AG04449 (cell line): ENCODE results near the gene SEMA5A.
A peak's percentile ranks its signal among the peaks of the same experiment; 100 is the strongest.

ENCODE experiments used
- CTCF ChIA-PET: fragments of 350-600 bp; formaldehyde crosslinking; extraction: SDS; loops from one replicate; lab custom pipeline; 2021; ENCODE audit warnings: antibody characterized with exemption; lab: Yijun Ruan, JAX
- POLR2A ChIA-PET: fragments of 400-600, 350-600 bp; formaldehyde crosslinking; extraction: SDS; loops from one replicate; lab custom pipeline; 2020; ENCODE audit warnings: antibody characterized with exemption, inconsistent platforms; lab: Yijun Ruan, JAX
- DNase-seq: peaks from one replicate; pipeline ENCODE4 v3.0.0-alpha.2; 2010; ENCODE audit warnings: low read depth, low spot score
- H3K4me3 ChIP-seq: 2 replicates; pipeline ENCODE4 v1.5.1; 2011; ENCODE audit warnings: low read depth, mild to moderate bottlenecking, control low read depth, low read length
- CTCF ChIP-seq: IDR thresholded peaks from one replicate; pipeline ENCODE4 v1.5.1; 2011; ENCODE audit warnings: mild to moderate bottlenecking, moderate library complexity, low read length, control low read depth, inconsistent platforms; ENCODE audit not compliant: insufficient read depth; ENCODE audit errors: missing control alignments

Gene SEMA5A

GRCh38 chr5:9047932-9048331 lies 497.9 kb downstream of the SEMA5A start:
- H3K4me3 ChIP-seq: no peak overlapping the region
- ChIA-PET CTCF (interaction anchor here (1.2 kb wide), 1 partner anchor 11 kb away, joined by 3 read pairs; no protein-coding TSS in a partner anchor), POLR2A (no interaction called here)
- TF ChIP-seq CTCF: no peak
- no peak for DNase-seq

- DNase-seq: peak; percentile 85
- POLR2A ChIA-PET: interaction anchor here (0.7 to 1.4 kb wide), 5 partner anchors 8 to 140 kb away, joined by 3 to 7 read pairs (median 4); no protein-coding TSS in a partner anchor
- CTCF ChIA-PET: interaction anchor here (1.1 to 1.2 kb wide), 2 partner anchors 12 to 13 kb away, joined by 3 read pairs; no protein-coding TSS in a partner anchor
- H3K4me3 ChIP-seq: no peak overlapping the region
- TF ChIP-seq CTCF: no peak
Observed at GRCh38 chr5:9046756-9047481, 499.0 kb downstream of the SEMA5A start.

DNA sequence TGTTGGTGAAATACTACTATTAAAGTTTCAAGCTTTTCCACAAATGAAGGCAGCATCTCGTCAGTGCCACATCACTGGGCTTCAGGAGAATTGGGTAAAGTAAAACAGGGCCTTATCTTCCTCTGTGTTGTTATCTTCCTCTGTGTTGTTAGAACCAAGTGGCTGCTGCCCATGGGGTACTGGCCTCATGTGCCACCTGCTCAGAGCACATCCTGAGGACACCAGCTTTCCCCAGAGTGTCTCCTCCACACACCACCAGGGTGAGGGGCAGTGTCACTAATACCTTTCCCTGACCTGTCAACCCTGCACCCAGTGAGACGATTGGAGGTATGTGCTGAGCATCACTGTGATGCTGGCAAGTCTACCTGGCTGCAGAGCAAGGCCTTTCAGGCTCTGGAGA lies 499.9 kb downstream of the SEMA5A start:
- no peak overlapping the region for H3K4me3 ChIP-seq
- CTCF ChIA-PET: interaction anchor here (1.1 kb wide), 1 partner anchor 12 kb away, joined by 3 read pairs; no protein-coding TSS in a partner anchor
- POLR2A ChIA-PET: interaction anchor here (1.0 to 1.4 kb wide), 2 partner anchors 9 to 139 kb away, joined by 4 to 5 read pairs; no protein-coding TSS in a partner anchor
- no peak for DNase-seq
- TF ChIP-seq CTCF: no peak

DNA sequence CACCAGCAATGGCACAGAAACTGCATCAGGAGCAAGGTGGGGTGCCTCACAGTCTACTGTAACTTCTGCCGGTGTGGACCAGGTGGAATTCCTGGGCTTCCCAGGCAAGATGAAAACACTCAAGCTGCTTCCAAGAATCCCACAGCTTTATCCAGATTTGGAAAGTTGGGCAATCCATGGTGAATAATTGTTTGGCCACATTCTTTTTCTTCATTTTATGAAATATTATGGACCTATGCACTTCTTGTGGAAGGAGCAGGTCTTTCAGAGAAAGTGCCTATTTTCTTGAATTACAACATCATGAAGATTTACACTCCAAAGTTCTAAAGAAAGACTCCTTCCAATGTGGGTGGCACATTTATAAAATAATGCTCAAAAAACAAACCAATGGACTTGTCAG lies 503.6 kb downstream of the SEMA5A start:
- no peak for TF ChIP-seq CTCF
- H3K4me3 ChIP-seq: no peak overlapping the region
- DNase-seq: no peak
- POLR2A ChIA-PET: no interaction called here
- CTCF ChIA-PET: no interaction called here

GRCh38 chr5:9040475-9040874 lies 505.4 kb downstream of the SEMA5A start:
- POLR2A ChIA-PET: no interaction called here
- no peak for TF ChIP-seq CTCF
- CTCF ChIA-PET: no interaction called here

GRCh38 chr5:9037048-9037447 lies 508.8 kb downstream of the SEMA5A start:
- DNase-seq: no peak
- CTCF ChIA-PET: no interaction called here
- H3K4me3 ChIP-seq: no peak overlapping the region
- POLR2A ChIA-PET: no interaction called here
- no peak for TF ChIP-seq CTCF

More at GRCh38 chr5:9040475-9040874, 505.4 kb downstream of the SEMA5A start:
- DNase-seq: no peak
- H3K4me3 ChIP-seq: no peak overlapping the region
